ENCODE results near the gene ACP7. TPM values are rescaled to one million over a fixed set of nuclear protein-coding genes. Genes with fewer than 3 reads are reported as not detected.
A peak's percentile ranks its signal among the peaks of the same experiment; 100 is the strongest.

Gene ACP7
- total and polyA plus RNA-seq, 2 of the 8 experiments (the other 6 are each of a cell fraction or from before 2014, with no cell fraction given) = 0.27 to 0.50 TPM

- 0 out of 2 replicates have a peak overlapping the region, but pooled peaks have one; percentile 21 for H4K8ac ChIP-seq (ENCODE audit: extremely low read depth, insufficient read depth, low read length)
- H2BK120ac ChIP-seq (replicated peaks; ENCODE audit: low read depth, low read length) = no peak overlapping the region
- H3K36me3 ChIP-seq (ENCODE audit: control insufficient read depth in 2 of 4, insufficient read depth in 4 of 4, low read length in 3 of 4) = no peaks in the 10 kb centered on the region
- H3K9me3 ChIP-seq (ENCODE audit: insufficient read depth in 2 of 2, low read depth in 1 of 2, low read length in 1 of 2) = no peaks in the 10 kb centered on the region
- 89% methylated on average over 13 of the region's 15 CpGs; no CpG with 5 or more reads in 1 of the 2 experiments for WGBS, 2 experiments (ENCODE audit: extremely low coverage in 1 of 2, insufficient coverage in 1 of 2, insufficient read length in 1 of 2, insufficient replicate concordance in 2 of 2, low coverage in 1 of 2, low lambda C conversion rate in 2 of 2, missing lambda C conversion rate in 1 of 2)
- H3K56ac ChIP-seq (replicated peaks; ENCODE audit: insufficient read length, low read depth, low read length) = no peak overlapping the region
- no peak for FAIRE-seq
- H3K79me2 ChIP-seq (ENCODE audit: control insufficient read depth in 1 of 2, insufficient read depth in 2 of 2, low read length in 2 of 2) = no peaks in the 10 kb centered on the region
- H3K18ac ChIP-seq (ENCODE audit: extremely low read depth, low read length) = no peak overlapping the region
- peak overlapping the region; percentile 46 for H4K91ac ChIP-seq (replicated peaks; ENCODE audit: insufficient read length, low read length)
- H3K4me1 ChIP-seq (replicated peaks in 1 of 4; ENCODE audit: control insufficient read depth in 3 of 4, insufficient read depth in 4 of 4, low read length in 3 of 4) = peaks cover 0 to 5% (median 0%) of the 10 kb centered on the region in 4 experiments; a peak in 3 of 7 replicates
- no peaks in the 10 kb centered on the region for H3K23me2 ChIP-seq (ENCODE audit: low read depth, low read length)
- H3K27me3 ChIP-seq (replicated peaks in 1 of 4; ENCODE audit: control insufficient read depth in 3 of 4, extremely low read depth in 1 of 4, insufficient read depth in 3 of 4, low read length in 3 of 4) = no peaks in the 10 kb centered on the region; a peak in 1 of 7 replicates
- no peak for DNase-seq (ENCODE audit: low read depth in 1 of 2, low spot score in 2 of 2)
- no peak overlapping the region for H4K5ac ChIP-seq (ENCODE audit: insufficient read length, low read depth, low read length)
- no peak overlapping the region for H3K9ac ChIP-seq (replicated peaks in 1 of 4; ENCODE audit: extremely low read depth in 1 of 4, low read depth in 3 of 4, low read length in 3 of 4)
- ChIA-PET CTCF (ENCODE audit: partially characterized antibody) (interaction anchor here (1.0 to 5.8 kb wide), 12 partner anchors 10 to 215 kb away, joined by 3 to 53 read pairs (median 6); partner anchors contain the start of gene NCCRP1), POLR2A (ENCODE audit: partially characterized antibody) (no interaction called here)
- no peak overlapping the region for H2BK5ac ChIP-seq (ENCODE audit: low read depth, low read length)
- H2BK20ac ChIP-seq (ENCODE audit: low read length) = no peak overlapping the region
- no peaks in the 10 kb centered on the region for H3K79me1 ChIP-seq (ENCODE audit: low read depth, low read length)
- TF ChIP-seq, protein P1, sequence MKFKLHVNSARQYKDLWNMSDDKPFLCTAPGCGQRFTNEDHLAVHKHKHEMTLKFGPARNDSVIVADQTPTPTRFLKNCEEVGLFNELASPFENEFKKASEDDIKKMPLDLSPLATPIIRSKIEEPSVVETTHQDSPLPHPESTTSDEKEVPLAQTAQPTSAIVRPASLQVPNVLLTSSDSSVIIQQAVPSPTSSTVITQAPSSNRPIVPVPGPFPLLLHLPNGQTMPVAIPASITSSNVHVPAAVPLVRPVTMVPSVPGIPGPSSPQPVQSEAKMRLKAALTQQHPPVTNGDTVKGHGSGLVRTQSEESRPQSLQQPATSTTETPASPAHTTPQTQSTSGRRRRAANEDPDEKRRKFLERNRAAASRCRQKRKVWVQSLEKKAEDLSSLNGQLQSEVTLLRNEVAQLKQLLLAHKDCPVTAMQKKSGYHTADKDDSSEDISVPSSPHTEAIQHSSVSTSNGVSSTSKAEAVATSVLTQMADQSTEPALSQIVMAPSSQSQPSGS (IDR thresholded peaks at IDR 0.05; ENCODE audit: low read length) = no peak
- peak; percentile 32; the same call in 1 of the 2 replicates for TF ChIP-seq KDM1A (IDR thresholded peaks at IDR 0.05; ENCODE audit: borderline replicate concordance, low read length)
- H2BK12ac ChIP-seq (ENCODE audit: low read depth, low read length) = no peak overlapping the region
- H3K4me2 ChIP-seq (ENCODE audit: insufficient read depth in 1 of 2, low read depth in 2 of 2, low read length in 2 of 2) = no peak overlapping the region
- H3K4ac ChIP-seq (replicated peaks; ENCODE audit: insufficient read length, low read depth, low read length) = no peak overlapping the region
- no peak overlapping the region for H3K23ac ChIP-seq (ENCODE audit: insufficient read length)
- H4K20me1 ChIP-seq (replicated peaks in 1 of 2; ENCODE audit: control insufficient read depth in 1 of 2, insufficient read depth in 2 of 2, low read length in 2 of 2) = no peaks in the 10 kb centered on the region
- H2BK15ac ChIP-seq (ENCODE audit: low read length) = peak overlapping the region; percentile 40; the same call in 1 of the 2 replicates
- H2AK5ac ChIP-seq (ENCODE audit: low read depth, low read length) = no peak overlapping the region
- no peak overlapping the region for H3K27ac ChIP-seq (ENCODE audit: low read depth, low read length)
- no peak overlapping the region for H3K14ac ChIP-seq (ENCODE audit: insufficient read length)
- H2AFZ ChIP-seq (ENCODE audit: low read length) = no peak overlapping the region; the same call in 1 of the 2 replicates
- no peak overlapping the region for H3K4me3 ChIP-seq (ENCODE audit: extremely low read depth in 1 of 4, insufficient read depth in 2 of 4, low read depth in 3 of 4, low read length in 4 of 4)
These were observed 28.2 kb downstream of the ACP7 start for GRCh38 chr19:39112338-39112890.
